ENCODE data around the gene JAKMIP1.

Gene JAKMIP1

DNA sequence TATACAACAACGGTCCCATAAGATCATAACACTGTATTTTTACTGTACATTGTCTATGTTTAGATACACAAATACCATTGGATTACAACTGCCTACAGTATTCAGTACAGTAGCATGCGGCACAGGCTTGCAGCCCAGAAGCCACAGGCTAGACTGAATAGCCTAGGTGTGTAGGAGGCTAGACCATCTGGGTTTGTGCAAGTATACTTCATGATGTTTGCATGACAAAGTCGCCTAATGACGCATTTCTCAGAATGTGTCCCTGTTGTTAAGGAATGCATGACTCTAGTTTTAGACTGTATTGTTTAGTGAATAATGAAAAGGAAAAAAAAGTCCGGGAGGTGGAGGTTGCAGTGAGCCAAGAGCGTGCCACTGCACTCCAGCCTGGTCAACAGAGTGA, 125.6 kb downstream of the JAKMIP1 start:
- TF ChIP-seq RAD21 (IDR thresholded peaks at IDR 0.05; ENCODE audit: low read depth) (no peak), ZBTB7A (IDR thresholded peaks at IDR 0.05; ENCODE audit: low read depth) (no peak), TAF1 (IDR thresholded peaks at IDR 0.05; ENCODE audit: low read depth) (no peak), FOXM1 (IDR thresholded peaks at IDR 0.05; ENCODE audit: borderline replicate concordance, low read depth) (no peak), TCF12 (IDR thresholded peaks at IDR 0.05; ENCODE audit: low read depth) (no peak), EP300 (IDR thresholded peaks at IDR 0.05; ENCODE audit: borderline replicate concordance) (no peak), YY1 (IDR thresholded peaks at IDR 0.05; ENCODE audit: low read depth) (no peak), TEAD4 (IDR thresholded peaks at IDR 0.05) (no peak), EGR1 (IDR thresholded peaks at IDR 0.05) (no peak), CREB1 (IDR thresholded peaks at IDR 0.05; ENCODE audit: low read depth) (no peak)
- TF ChIP-seq, protein P1, sequence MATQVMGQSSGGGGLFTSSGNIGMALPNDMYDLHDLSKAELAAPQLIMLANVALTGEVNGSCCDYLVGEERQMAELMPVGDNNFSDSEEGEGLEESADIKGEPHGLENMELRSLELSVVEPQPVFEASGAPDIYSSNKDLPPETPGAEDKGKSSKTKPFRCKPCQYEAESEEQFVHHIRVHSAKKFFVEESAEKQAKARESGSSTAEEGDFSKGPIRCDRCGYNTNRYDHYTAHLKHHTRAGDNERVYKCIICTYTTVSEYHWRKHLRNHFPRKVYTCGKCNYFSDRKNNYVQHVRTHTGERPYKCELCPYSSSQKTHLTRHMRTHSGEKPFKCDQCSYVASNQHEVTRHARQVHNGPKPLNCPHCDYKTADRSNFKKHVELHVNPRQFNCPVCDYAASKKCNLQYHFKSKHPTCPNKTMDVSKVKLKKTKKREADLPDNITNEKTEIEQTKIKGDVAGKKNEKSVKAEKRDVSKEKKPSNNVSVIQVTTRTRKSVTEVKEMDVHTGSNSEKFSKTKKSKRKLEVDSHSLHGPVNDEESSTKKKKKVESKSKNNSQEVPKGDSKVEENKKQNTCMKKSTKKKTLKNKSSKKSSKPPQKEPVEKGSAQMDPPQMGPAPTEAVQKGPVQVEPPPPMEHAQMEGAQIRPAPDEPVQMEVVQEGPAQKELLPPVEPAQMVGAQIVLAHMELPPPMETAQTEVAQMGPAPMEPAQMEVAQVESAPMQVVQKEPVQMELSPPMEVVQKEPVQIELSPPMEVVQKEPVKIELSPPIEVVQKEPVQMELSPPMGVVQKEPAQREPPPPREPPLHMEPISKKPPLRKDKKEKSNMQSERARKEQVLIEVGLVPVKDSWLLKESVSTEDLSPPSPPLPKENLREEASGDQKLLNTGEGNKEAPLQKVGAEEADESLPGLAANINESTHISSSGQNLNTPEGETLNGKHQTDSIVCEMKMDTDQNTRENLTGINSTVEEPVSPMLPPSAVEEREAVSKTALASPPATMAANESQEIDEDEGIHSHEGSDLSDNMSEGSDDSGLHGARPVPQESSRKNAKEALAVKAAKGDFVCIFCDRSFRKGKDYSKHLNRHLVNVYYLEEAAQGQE (IDR thresholded peaks at IDR 0.05; ENCODE audit: low read depth) = no peak
- TF ChIP-seq, protein P2, sequence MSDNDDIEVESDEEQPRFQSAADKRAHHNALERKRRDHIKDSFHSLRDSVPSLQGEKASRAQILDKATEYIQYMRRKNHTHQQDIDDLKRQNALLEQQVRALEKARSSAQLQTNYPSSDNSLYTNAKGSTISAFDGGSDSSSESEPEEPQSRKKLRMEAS (IDR thresholded peaks at IDR 0.05) = no peak

DNA sequence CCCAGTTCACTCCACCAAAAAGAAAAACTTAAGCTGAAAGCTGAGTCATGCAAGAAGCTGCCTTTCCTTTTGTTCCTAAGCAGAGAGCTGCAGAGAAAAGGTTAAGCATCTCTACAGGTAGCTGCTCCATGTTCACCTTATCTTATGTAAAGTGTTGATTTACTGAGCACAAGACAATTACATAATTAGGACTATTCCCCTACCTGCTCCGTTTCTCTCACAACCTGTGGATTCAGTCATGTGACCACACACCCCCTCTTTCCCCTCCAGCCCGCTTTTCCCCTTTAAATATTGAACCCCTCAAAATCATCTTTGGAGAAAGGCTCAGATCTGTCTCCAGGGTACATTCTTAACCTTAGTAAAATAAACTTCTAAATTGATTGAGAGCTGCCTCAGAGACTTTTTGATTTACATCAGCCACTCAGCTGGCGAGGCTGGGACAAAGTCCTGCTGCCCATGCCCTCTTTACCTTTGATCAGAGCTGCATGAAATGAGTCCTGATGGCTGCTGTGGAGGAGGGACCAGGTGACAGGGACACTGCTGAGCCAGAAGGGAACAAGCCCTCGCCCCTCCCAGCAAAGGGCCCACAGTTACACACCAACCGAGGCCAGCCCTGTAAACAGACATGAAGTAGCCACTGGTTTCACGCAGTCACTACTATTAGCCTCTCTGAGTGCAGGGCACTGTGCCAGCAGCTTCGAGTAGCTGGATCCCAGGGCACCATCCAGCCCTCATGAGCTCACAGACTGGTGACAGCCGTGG, 128.2 kb downstream of the JAKMIP1 start:
- TF ChIP-seq, protein P1 (IDR thresholded peaks at IDR 0.05; ENCODE audit: low read depth) = no peak
- TF ChIP-seq CEBPB (IDR thresholded peaks at IDR 0.05) = no peak

- TF ChIP-seq EGR1 (IDR thresholded peaks at IDR 0.05) (no peak), CEBPB (IDR thresholded peaks at IDR 0.05) (no peak), USF1 (IDR thresholded peaks at IDR 0.05) (no peak), FOXM1 (IDR thresholded peaks at IDR 0.05; ENCODE audit: borderline replicate concordance, low read depth) (no peak), YY1 (IDR thresholded peaks at IDR 0.05; ENCODE audit: low read depth) (no peak), ZBTB7A (IDR thresholded peaks at IDR 0.05; ENCODE audit: low read depth) (no peak), TAF1 (IDR thresholded peaks at IDR 0.05; ENCODE audit: low read depth) (no peak), RAD21 (IDR thresholded peaks at IDR 0.05; ENCODE audit: low read depth) (no peak), CREB1 (IDR thresholded peaks at IDR 0.05; ENCODE audit: low read depth) (no peak), TEAD4 (IDR thresholded peaks at IDR 0.05) (no peak), EP300 (IDR thresholded peaks at IDR 0.05; ENCODE audit: borderline replicate concordance) (no peak)
- TF ChIP-seq, protein P2 (IDR thresholded peaks at IDR 0.05) = no peak
Measured at GRCh38 chr4:6071191-6071958, 129.0 kb downstream of the JAKMIP1 start.

- TF ChIP-seq EP300 (IDR thresholded peaks at IDR 0.05; ENCODE audit: borderline replicate concordance) (no peak), RAD21 (IDR thresholded peaks at IDR 0.05; ENCODE audit: low read depth) (no peak), CEBPB (IDR thresholded peaks at IDR 0.05) (no peak), TCF12 (IDR thresholded peaks at IDR 0.05; ENCODE audit: low read depth) (no peak), CREB1 (IDR thresholded peaks at IDR 0.05; ENCODE audit: low read depth) (no peak), ZBTB7A (IDR thresholded peaks at IDR 0.05; ENCODE audit: low read depth) (no peak)
- TF ChIP-seq, protein P1 (IDR thresholded peaks at IDR 0.05; ENCODE audit: low read depth) = no peak
Measured at GRCh38 chr4:6069845-6070709, 130.3 kb downstream of the JAKMIP1 start.
